NOMO-1 treated with DMSO at 0.1 percent for 48 hours (cell line): Measurements from ENCODE around the gene HOXA4.

Experiments
- DNase-seq: peaks from one replicate; lab custom pipeline; 2025; ENCODE audit not compliant: unreplicated experiment; lab: John Stamatoyannopoulos, UW

HOXA4 gene

DNA sequence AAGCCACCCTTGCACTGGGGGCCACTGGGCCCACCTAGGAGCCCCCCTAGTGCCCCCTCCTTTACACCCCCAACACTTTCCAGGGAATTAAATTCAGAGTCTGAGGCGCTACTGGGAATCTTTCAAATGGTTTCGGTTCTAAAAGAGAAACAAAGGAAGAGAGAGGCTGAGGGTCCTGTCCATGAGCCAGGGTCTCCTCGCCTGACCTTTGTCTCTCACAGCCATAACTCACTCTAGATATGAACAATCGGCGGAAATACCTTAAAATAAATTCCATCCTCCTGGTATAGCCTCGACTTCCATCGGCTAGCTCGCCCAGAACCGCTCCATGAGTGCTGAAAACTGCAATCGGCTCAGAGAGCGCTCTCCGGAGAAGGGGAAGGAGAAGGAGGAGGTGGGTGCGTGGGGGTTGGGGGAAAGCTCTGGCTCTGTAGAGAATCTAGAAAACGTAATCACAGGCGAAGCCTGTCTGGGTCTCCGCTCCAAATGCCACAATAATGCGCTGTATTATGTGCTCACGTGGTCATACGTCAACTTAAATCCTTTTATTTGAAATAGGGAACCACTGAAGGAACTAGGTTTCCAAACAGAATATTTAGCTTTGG, 12.6 kb downstream of the HOXA4 start:
- no peak for DNase-seq

GRCh38 chr7:27116962-27117886, 13.3 kb downstream of the HOXA4 start:
- no peak for DNase-seq

GRCh38 chr7:27116031-27116961, 14.3 kb downstream of the HOXA4 start:
- no peak for DNase-seq

DNA sequence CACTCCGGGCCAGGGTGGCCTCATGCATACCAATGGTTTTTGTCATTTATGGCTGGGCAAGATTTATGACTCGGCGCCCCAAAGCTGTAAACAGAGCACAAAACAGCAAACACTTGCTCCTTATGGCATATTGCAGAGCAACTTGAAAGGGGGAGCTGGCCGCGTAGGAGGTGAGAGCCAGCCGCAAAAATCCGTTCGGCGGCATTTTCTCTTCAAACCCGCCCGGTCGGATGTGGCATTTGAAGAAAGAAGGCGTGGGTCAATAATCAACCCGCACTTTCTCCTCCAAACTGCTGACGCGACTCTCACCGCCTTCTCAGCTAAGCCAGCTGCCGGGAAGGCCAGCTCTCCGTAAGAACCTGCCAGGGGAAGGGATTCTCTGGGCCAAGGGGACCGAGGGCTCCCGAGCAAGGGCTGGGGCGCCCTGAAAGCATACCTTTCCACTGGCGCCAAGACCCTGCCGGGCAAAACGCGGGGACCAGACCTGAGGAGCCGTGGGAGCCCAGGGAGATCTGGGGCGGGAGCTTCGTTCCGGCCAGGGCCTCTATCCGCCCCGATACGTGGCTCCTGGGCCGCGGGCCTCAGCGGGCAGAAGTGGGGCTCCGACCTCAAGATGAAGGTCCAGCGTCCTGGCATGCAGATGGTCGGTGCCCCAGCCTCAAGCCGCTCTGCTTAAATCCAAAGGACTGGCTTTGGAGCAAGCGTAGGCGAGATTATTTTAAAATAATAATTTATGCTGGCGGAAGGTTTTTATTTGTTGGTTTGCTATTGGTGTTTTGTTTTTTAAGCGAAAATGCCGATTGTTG, 15.1 kb downstream of the HOXA4 start:
- DNase-seq, result no peak

- DNase-seq, result no peak
Measured at GRCh38 chr7:27114881-27115220, 15.7 kb downstream of the HOXA4 start.

- DNase-seq, result no peak
Measured at GRCh38 chr7:27113991-27114769, 16.4 kb downstream of the HOXA4 start.

- DNase-seq, result no peak
Measured at GRCh38 chr7:27112955-27113949, 17.3 kb downstream of the HOXA4 start.

- DNase-seq, result no peak
Measured at GRCh38 chr7:27112361-27112760, 18.2 kb downstream of the HOXA4 start.

GRCh38 chr7:27111751-27112277, 18.7 kb downstream of the HOXA4 start:
- no peak for DNase-seq

DNA sequence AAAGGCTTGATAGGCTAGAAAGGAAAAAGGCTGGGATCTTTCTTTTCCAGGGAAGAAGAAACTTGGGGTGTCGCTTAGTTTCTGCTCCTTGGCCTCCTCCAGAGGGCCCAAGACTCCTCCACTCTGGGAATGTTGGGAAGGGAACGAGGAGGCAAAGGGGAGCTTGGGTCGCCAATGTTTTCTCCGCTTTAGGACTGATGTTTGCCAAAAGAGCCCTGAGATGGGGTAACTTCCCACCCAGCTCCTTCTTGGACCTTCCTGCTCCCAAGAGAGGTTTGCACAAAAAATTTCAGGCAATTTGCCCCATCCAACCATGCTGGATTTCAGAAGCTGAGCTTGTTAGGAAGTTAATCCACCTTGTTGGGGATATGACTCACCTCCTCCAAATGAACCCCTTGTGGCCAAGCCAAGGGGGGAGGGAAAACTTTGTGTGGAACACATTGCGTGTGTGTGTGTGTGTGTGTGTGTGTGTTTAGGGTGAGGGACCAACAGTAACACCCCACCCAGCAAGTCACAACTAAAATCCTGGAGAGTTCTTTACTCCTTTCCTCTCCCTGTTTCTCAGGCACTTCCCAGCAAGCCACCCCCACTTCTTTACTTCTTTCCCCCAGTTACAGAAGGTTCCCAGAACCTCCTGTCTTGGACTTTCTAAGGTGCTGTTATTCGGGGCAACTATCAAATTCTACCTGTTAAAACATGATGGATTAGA, 19.4 kb downstream of the HOXA4 start:
- DNase-seq, result no peak

GRCh38 chr7:27110186-27111031, 20.1 kb downstream of the HOXA4 start:
- no peak for DNase-seq

DNA sequence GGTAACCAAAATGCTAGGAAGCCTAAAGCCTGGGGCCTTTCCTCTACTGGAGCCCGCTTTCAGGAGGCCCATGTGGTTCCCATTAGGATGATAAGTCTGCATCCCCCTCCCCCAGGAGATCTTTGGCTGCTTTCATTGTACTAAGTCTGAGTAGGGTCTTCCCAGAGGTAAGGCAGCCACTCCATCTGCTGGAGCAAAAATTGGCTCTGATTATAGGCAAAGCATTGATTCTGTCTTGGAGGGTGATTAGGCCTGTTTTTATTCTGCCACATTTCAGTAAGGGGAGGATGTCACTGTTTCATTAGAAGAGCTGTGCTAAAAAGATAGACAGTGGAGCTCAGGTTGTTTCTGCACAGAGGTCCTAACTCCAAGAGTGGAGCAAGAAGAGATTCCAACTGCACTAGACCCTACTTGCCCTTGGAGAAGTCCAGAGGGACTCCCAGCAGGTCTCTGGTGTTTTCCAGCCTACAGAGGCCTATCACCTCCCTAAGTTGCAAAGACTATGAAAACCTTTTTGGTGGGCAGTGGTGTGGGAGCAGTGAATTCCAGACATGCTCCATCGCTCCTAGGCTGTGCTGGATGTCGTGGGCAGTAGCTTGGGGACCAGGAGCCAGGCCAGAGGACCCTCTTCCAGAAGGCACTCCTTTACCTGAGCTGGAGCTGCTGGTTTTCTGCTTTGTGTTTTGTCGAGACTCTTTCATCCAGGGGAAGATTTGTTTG, 20.9 kb downstream of the HOXA4 start:
- no peak for DNase-seq

- no peak for DNase-seq
Measured at GRCh38 chr7:27108390-27109127, 22.0 kb downstream of the HOXA4 start.

GRCh38 chr7:27107391-27108381, 22.9 kb downstream of the HOXA4 start:
- DNase-seq, result no peak

DNA sequence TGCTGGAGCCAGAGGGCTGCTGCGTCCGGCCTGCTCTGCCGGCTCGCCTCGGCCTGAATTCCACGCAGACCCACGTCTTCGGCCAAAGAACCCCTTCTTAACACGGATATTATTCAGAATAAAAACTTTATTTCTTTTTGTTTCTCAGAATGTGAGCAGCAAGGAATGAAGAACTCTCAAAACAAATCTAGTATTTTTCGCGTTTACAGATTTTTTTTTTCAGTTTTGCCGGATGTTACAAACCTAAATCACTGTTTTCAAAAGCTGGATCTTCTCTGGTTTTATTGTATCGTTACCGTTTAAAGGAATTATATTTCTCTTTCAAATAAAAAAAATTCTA, 23.7 kb downstream of the HOXA4 start:
- DNase-seq, result no peak
